ENCODE results near the gene PDK2. TPM values are rescaled to one million over a fixed set of nuclear protein-coding genes. Genes with fewer than 3 reads are reported as not detected.
"Not testable (repeated sequence)": the region's sequence is repeated elsewhere in the genome, so short reads cannot be mapped to it uniquely, and the experiment has no call there.

Gene PDK2
- total RNA-seq, 1 donor from 2014 or later = 10.9 TPM

GRCh38 chr17:50053654-50053960 is 41.5 kb upstream of the PDK2 start:
- intact Hi-C loops (cut with micrococcal nuclease) = no loop called here
- peaks cover 3% of the 10 kb centered on the region for H3K27me3 Mint-ChIP-seq
- H3K4me1 Mint-ChIP-seq = peaks cover 51% of the 10 kb centered on the region
- DNase-seq = no peak
- H3K36me3 Mint-ChIP-seq (ENCODE audit: low read depth) = peaks cover 2% of the 10 kb centered on the region
- H3K4me3 Mint-ChIP-seq = no peak overlapping the region
- H3K9me3 Mint-ChIP-seq = no peaks in the 10 kb centered on the region
- no peak overlapping the region for H3K27ac Mint-ChIP-seq

GRCh38 chr17:50055055-50055425 is 40.1 kb upstream of the PDK2 start:
- Mint-ChIP-seq H3K4me3 (peak overlapping the region; percentile 96), H3K4me1 (peaks cover 45% of the 10 kb centered on the region), H3K9me3 (no peaks in the 10 kb centered on the region), H3K36me3 (ENCODE audit: low read depth) (peaks cover 2% of the 10 kb centered on the region), H3K27ac (peak overlapping the region; percentile 82), H3K27me3 (peaks cover 3% of the 10 kb centered on the region)
- intact Hi-C loops (cut with micrococcal nuclease) = loop anchor here (2.0 kb wide), 1 partner anchor 32 kb away; no protein-coding TSS in a partner anchor
- peak; percentile 73 for DNase-seq

GRCh38 chr17:50055426-50056216 is 39.5 kb upstream of the PDK2 start, which contains the start of gene ITGA3:
Gene ITGA3, plus strand, starts transcription at chr17:50056110. Its CDS starts 330 bp downstream, at chr17:50056440.
- intact Hi-C loops (cut with micrococcal nuclease) = loop anchor here (1.0 to 2.0 kb wide), 3 partner anchors 28 to 39 kb away; partner anchors contain the start of gene PDK2
- H3K9me3 Mint-ChIP-seq = no peaks in the 10 kb centered on the region
- peak within 1 kb of the TSS; percentile 89 for H3K27ac Mint-ChIP-seq

GRCh38 chr17:50056217-50056960 is 38.8 kb upstream of the PDK2 start:
- Mint-ChIP-seq H3K36me3 (ENCODE audit: low read depth) (peaks cover 2% of the 10 kb centered on the region), H3K4me3 (peak overlapping the region; percentile 96), H3K27ac (peak overlapping the region; percentile 69), H3K9me3 (no peaks in the 10 kb centered on the region), H3K27me3 (peaks cover 3% of the 10 kb centered on the region), H3K4me1 (peaks cover 36% of the 10 kb centered on the region)
- DNase-seq = peak; percentile 89
- intact Hi-C loops (cut with micrococcal nuclease) = loop anchor here (1.0 to 2.0 kb wide), 2 partner anchors 29 to 38 kb away; partner anchors contain the start of gene PDK2

More at GRCh38 chr17:50055426-50056216, 39.5 kb upstream of the PDK2 start, which contains the start of gene ITGA3:
- Mint-ChIP-seq H3K4me3 (peak within 1 kb of the TSS; percentile 96), H3K36me3 (ENCODE audit: low read depth) (peaks cover 2% of the 10 kb centered on the region), H3K27me3 (peaks cover 3% of the 10 kb centered on the region), H3K4me1 (peaks cover 42% of the 10 kb centered on the region)
- peak; percentile 92 for DNase-seq

GRCh38 chr17:50056961-50057330 is 38.2 kb upstream of the PDK2 start:
- peak overlapping the region; percentile 96 for H3K4me3 Mint-ChIP-seq
- intact Hi-C loops (cut with micrococcal nuclease) = loop anchor here (1.0 to 2.0 kb wide), 2 partner anchors 30 to 38 kb away; partner anchors contain the start of gene PDK2
- peaks cover 3% of the 10 kb centered on the region for H3K27me3 Mint-ChIP-seq
- no peaks in the 10 kb centered on the region for H3K9me3 Mint-ChIP-seq
- H3K36me3 Mint-ChIP-seq (ENCODE audit: low read depth) = peaks cover 2% of the 10 kb centered on the region
- DNase-seq = no peak
- H3K27ac Mint-ChIP-seq = peak overlapping the region; percentile 69
- H3K4me1 Mint-ChIP-seq = peaks cover 30% of the 10 kb centered on the region

GRCh38 chr17:50057521-50057991 is 37.6 kb upstream of the PDK2 start:
- Mint-ChIP-seq H3K36me3 (ENCODE audit: low read depth) (peaks cover 2% of the 10 kb centered on the region), H3K27ac (no peak overlapping the region), H3K27me3 (peaks cover 3% of the 10 kb centered on the region), H3K9me3 (no peaks in the 10 kb centered on the region), H3K4me3 (peak overlapping the region; percentile 96), H3K4me1 (peaks cover 27% of the 10 kb centered on the region)
- no peak for DNase-seq
- intact Hi-C loops (cut with micrococcal nuclease) = loop anchor here (2.0 kb wide), 1 partner anchor 37 kb away; the partner anchor contains the start of gene PDK2

- intact Hi-C loops (cut with micrococcal nuclease) = no loop called here
- no peaks in the 10 kb centered on the region for H3K9me3 Mint-ChIP-seq
- H3K4me1 Mint-ChIP-seq = peaks cover 23% of the 10 kb centered on the region
These were observed 36.7 kb upstream of the PDK2 start for GRCh38 chr17:50058296-50058953.

GRCh38 chr17:50059256-50059655 is 35.9 kb upstream of the PDK2 start:
- intact Hi-C loops (cut with micrococcal nuclease) = no loop called here
- Mint-ChIP-seq H3K9me3 (no peaks in the 10 kb centered on the region), H3K36me3 (ENCODE audit: low read depth) (peaks cover 2% of the 10 kb centered on the region)

More at GRCh38 chr17:50058296-50058953, 36.7 kb upstream of the PDK2 start:
- H3K4me3 Mint-ChIP-seq = peak overlapping the region; percentile 10
- H3K27me3 Mint-ChIP-seq = peaks cover 3% of the 10 kb centered on the region
- H3K27ac Mint-ChIP-seq = no peak overlapping the region
- no peak for DNase-seq
- H3K36me3 Mint-ChIP-seq (ENCODE audit: low read depth) = peaks cover 2% of the 10 kb centered on the region

GRCh38 chr17:50059759-50060273 is 35.3 kb upstream of the PDK2 start:
- Mint-ChIP-seq H3K9me3 (no peaks in the 10 kb centered on the region), H3K4me1 (peaks cover 23% of the 10 kb centered on the region), H3K27ac (no peak overlapping the region)

More at GRCh38 chr17:50059256-50059655, 35.9 kb upstream of the PDK2 start:
- H3K27me3 Mint-ChIP-seq = peaks cover 3% of the 10 kb centered on the region
- H3K27ac Mint-ChIP-seq = no peak overlapping the region
- H3K4me3 Mint-ChIP-seq = no peak overlapping the region
- peaks cover 23% of the 10 kb centered on the region for H3K4me1 Mint-ChIP-seq
- no peak for DNase-seq

GRCh38 chr17:50060951-50061712 is 34.0 kb upstream of the PDK2 start:
- Mint-ChIP-seq H3K36me3 (ENCODE audit: low read depth) (peaks cover 2% of the 10 kb centered on the region), H3K27ac (no peak overlapping the region), H3K4me1 (peaks cover 18% of the 10 kb centered on the region), H3K27me3 (peaks cover 3% of the 10 kb centered on the region), H3K4me3 (no peak overlapping the region), H3K9me3 (no peaks in the 10 kb centered on the region)
- intact Hi-C loops (cut with micrococcal nuclease) = no loop called here
- DNase-seq = no peak

More at GRCh38 chr17:50059759-50060273, 35.3 kb upstream of the PDK2 start:
- intact Hi-C loops (cut with micrococcal nuclease) = no loop called here
- Mint-ChIP-seq H3K4me3 (no peak overlapping the region), H3K36me3 (ENCODE audit: low read depth) (peaks cover 2% of the 10 kb centered on the region), H3K27me3 (peaks cover 3% of the 10 kb centered on the region)
- no peak for DNase-seq

GRCh38 chr17:50061713-50062045 is 33.5 kb upstream of the PDK2 start:
- H3K36me3 Mint-ChIP-seq (ENCODE audit: low read depth); H3K27me3 Mint-ChIP-seq; H3K9me3 Mint-ChIP-seq; DNase-seq; intact Hi-C loops (cut with micrococcal nuclease); H3K4me3 Mint-ChIP-seq; H3K27ac Mint-ChIP-seq: not testable (repeated sequence)
- peaks cover 14% of the 10 kb centered on the region for H3K4me1 Mint-ChIP-seq

GRCh38 chr17:50062293-50063243 is 32.6 kb upstream of the PDK2 start:
- H3K36me3 Mint-ChIP-seq (ENCODE audit: low read depth) = peaks cover 2% of the 10 kb centered on the region
- H3K4me1 Mint-ChIP-seq = peaks cover 8% of the 10 kb centered on the region
- peaks cover 3% of the 10 kb centered on the region for H3K27me3 Mint-ChIP-seq
- no peak overlapping the region for H3K27ac Mint-ChIP-seq
- H3K4me3 Mint-ChIP-seq = no peak overlapping the region
- DNase-seq = no peak
- intact Hi-C loops (cut with micrococcal nuclease) = no loop called here
- no peaks in the 10 kb centered on the region for H3K9me3 Mint-ChIP-seq
